HG02973 (cell line): ENCODE data around the gene SRM.
"Not testable (repeated sequence)": the region's sequence is repeated elsewhere in the genome, so short reads cannot be mapped to it uniquely, and the experiment has no call there.

ENCODE experiments used
- ATAC-seq: cut with Tn5 transposase; IDR thresholded peaks from one replicate; pipeline ENCODE4 v1.9.1; 2021; ENCODE audit warnings: moderate library complexity; ENCODE audit not compliant: unreplicated experiment

SRM gene

DNA sequence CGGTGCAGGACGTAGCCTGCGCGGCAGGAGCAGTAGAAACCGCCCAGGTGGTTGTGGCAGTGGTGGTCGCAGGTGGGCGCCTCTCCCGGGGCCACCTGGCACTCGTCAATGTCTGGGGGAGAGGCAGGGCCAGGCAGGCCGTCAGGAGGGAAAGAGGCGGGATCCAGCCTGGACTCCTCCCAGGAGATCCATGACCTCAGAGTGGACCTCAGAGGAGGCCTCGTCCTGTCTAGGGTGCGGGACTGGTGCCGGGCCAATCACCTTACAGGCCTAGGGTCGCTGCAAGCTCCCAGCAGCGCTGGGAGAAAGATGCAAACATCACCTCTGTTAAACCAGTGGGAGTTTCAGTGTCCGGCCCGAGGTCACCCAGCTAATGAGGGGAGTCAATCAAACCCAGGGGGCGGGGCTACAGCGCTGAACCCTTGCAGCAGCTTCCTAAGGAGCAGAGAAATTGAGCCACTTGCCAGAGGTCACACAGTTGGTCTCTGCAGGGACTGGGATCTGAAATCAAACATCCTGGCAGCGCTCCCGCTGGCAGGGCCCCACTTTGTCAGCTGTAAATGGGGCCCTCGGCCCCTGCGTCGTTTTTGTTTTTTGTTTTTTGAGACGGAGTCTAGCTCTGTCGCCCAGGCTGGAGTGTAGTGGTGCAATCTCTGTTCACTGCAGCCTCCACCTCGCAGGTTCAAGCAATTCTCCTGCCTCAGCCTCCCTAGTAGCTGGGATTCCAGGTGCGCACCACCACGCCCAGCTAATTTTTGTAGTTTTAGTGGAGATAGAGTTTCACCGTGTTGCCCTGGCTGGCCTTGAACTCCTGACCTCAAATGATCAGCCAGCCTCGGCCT lies 14.2 kb downstream of the SRM start:
- ATAC-seq = no peak

DNA sequence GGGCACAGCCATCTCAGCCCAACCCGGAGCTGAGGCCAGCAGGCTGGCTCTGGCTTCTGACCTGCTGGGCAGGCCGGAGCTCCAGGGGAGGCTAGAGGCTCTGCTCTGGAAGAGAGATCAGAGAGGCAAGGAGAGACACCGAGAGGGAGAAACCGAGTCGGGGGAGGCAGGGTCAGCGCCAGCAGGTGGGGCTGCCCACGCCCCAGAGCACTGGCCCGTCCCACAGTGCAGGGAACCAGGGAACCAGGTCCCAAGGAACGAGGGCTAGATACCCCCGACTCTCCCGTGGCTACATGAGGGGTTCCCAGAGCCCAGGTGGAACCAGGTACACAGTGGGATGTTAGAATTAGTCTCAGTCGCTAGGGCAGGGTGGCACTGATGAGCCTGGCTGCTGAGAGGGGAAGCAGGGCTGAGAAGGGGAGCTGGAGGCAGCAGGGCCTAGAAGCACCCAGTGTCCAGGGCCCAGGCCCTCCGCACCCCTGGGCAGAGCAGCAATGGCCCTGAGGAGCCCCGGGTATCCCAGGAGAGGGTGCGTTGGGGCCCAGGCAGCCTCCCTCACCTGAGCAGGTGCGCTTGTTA lies 14.9 kb downstream of the SRM start:
- no peak for ATAC-seq

DNA sequence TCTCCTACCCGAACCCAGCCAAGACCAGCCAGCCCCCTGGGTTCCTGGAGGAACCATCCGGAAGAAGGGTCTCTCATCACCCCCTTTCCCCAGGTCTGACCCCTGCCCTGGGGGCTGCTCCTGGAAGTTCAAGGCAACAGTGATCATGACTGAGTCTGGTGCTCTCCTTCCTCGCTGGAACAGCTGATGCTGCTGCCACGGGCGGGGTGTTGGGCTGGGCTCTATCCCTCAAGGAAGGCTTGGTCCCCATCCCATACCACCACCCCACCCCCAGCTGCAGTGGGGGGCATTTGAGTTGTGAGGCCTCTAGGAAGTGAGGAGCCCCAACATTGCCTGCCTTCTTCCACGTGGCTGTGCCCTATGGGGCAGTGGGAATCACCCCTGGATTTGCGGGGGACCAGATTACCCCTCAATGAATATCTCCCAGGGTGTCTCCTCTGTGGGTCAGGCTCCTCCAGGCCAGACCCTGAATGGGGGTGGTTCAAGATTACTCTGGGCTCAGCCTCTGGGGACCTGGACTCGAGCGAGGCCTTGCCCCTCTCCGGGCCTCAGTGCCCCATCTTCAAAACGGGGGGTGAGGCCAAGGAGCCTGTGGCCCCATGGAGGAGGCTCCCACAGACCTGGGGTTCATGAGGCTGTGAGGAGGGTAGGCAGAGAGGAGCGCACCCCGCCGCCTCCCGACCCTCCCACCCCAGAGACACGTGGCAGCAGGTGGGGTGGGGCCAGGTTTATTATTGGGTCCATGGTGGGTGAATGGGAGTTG lies 15.6 kb downstream of the SRM start:
- no peak for ATAC-seq

DNA sequence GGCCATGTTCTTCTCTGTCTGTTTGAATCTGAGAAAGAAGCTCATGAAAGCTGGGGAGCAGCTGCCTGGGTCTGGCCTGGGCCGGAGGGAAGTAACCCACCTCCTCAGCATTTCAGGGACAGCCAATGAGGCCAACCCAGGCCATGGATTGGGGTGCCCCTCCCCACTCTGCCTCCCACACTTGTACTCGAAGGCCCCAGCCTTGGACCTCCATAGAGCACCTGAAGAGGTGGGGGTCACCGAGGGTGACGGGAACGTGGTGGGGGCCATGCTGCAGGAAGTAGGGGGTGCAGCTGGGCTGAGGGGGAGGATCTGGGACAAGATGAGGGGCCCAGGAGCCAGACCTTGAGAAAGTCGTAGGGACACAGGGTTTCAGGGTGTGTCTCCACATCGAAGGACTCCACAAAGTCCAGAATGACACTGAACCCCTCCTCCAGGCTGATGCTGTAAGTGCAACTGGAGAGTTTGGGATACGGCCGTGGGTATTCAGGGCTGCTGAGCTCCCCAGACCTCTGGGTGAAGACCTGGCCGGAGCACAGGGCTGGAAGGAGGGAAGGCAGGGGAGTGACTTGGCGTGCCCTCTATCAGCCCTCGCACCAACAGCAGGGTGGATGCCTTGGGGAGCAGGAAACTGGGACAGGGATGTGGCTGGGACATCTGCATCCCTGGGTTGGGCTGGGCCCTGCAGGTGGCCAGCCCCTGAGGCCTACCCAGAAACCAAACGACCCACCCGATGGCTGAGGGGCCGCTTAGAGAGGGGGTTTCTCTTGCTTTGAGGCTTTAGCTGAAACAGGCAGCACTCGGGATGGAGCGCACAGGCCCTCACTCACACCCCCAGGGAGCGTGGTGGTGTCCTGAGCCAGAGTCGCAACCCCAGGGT lies 16.6 kb downstream of the SRM start:
- no peak for ATAC-seq

DNA sequence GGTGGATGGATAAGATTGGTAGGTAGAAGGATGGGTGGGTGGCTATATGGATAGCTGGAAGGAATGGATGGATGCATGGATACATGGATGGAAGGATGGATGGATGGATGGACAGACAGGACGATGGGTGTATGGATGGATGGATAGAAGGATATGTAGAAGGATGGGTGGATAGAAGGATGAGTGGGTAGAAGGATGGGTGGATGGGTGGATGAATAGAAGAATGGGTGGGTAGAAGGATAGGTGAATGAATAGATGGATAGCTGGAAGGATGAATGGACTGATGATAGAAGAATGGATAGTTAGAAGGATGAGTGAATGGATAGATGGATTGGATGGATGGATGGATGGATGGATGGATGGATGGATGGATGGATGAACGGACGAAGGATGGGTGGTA lies 17.8 kb downstream of the SRM start:
- no peak for ATAC-seq

DNA sequence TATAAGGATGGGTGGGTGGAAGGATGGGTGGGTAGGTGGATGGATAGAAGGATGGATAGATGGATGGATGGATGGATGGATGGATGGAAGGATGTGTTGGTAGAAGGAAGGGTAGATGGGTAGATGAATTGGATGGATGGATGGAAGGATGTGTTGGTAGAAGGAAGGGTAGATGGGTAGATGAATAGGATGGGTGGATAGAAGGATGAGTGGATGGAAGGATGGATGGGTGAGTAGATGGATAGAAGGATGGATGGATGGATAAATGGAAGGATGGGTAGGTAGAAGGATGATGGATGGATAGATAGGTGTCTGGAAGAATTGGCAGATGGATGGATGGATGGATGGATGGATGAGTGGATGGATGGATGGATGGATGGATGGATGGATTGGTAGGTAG lies 18.8 kb downstream of the SRM start:
- ATAC-seq = no peak

DNA sequence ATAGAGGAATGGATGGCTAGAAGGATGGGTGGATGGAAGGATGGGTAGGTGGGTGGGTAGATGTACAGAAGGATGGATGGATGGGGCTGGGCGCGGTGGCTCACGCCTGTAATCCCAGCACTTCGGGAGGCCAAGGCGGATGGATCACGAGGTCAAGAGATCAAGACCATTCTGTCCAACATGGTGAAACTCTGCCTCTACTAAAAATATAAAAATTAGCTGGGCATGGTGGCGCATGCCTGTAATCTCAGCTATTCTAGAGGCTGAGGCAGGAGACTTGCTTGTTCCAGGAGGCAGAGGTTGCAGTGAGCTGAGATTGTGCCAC lies 19.8 kb downstream of the SRM start:
- ATAC-seq = not testable (repeated sequence)

DNA sequence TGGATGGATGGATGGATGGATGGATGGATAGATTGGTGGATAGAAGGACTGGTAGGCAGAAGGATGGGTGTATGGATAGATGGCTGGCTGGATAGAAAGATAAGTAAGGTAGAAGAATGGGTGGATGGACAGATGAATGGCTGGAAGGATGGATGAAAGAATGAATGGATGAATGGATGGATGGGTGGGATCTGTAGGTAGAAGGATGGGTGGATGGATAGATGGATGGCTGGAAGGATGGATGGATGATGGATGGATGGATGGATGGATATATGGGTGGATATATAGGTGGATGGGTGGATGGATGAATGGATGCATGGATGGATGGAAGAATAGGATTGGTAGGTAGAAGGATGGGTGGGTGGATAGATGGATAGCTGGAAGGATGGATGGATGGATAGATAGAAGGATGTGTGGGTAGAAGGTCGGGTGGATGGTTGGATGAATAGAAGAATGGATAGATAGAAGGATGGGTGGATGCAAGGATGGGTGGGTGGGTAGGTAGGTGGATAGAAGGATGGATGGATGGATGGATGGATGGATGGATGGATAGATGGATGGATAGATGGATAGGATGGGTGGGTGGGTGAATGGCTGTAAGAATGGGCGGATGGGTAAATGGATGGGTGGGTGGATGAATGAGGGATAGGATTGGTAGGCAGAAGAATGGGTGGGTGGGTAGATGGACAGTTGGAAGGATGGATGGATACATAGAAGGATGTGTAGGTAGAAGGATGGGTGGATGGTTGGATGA lies 20.3 kb downstream of the SRM start:
- no peak for ATAC-seq

DNA sequence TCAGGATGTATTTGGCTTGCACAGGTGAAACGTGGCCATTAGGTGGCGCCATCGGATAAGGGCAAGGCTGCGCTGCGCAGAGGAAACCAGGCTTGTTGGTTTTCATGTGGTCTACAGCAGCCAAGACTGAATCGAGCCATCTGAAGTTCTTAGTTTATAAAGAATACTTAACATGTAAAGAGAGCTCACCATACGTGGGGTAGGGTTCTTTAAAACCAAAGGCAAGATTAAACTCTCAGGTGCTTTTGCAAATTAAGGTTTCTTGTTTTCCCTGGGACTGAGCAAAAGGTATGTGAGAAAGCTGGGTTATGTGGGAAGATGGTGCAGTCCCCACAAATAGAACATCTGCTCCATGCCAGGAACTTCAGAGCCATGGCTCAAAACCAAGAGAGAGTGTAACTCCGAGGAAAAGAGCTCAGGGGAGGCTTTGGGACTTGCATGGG lies 22.1 kb downstream of the SRM start:
- no peak for ATAC-seq

DNA sequence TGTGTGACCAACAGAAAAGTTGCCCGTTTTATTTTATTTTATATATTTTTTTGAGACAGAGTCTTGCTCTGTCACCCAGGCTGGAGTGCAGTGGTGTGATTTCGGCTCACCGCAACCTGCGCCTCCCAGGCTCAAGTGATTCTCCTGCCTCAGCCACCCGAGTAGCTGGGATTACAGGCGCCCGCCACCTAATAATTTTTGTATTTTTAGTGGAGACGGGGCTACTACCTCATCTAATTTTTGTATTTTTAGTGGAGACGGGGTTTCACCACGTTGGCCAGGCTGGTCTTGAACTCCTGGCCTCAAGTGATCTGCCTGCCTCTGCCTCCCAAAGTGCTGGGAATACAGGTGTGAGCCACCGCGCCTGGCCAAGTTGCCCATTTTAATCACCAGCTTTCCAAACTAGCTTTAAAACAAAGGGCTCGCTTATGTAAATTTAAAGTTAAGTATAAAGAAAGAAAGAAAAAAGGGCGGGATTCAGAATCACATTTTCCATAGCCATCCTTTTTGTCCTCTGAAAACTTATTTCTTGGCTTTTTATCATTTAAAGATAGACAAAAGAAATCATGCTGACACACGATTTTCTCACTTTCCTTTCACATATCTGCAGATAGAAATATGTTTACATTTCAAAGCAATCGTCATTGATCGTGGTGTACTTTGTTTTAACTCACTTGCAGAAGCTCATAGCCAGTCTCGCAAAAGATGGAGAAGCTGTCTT lies 22.6 kb downstream of the SRM start:
- not testable (repeated sequence) for ATAC-seq

DNA sequence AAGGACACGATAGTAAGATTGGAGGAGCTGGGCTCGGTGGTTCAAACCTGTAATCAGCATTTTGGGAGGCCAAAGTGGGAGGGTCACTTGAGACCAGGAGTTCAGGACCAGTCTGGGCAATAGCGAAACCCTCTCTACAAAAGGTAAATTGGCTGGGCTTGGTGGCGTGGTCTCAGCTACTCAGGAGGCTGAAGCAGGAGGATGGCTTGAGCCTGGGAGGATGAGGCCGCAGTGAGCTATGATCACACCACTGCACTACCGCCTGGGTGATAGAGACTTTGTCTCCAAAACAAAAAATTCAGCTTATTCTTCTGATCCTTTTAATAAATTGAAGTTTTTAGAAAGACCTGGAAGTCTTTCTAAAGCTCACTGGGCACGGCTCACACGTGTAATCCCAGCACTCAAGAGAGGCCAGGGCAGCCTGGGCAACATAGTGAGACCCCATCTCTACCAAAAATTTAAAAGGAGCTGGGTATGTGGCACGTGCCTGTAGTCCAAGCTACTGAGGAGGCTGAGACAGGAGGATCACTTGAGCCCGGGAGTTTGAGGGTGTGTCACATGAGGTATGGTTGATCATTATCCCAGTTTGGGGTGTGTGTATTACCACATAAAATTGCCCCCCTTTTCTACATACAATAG lies 28.1 kb downstream of the SRM start:
- ATAC-seq = no peak

DNA sequence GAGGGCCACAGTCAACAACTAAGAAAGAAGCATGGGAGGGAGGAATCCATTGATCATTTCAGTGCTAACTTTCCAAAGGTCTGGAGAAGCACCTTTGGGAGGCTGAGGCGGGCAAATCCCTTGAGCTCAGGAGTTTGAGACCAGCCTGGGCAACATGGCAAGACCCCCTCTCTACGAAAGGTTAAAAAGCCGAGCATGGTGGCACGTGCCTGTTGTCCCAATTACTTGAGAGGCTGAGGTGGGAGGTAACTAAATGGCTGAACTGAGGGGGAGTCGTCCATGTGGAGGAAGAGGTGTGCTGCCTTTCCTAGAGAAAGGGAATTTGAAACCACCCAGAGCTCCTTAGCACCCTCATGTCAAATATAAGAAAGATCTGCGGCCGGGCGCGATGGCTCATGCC lies 29.0 kb downstream of the SRM start:
- no peak for ATAC-seq

DNA sequence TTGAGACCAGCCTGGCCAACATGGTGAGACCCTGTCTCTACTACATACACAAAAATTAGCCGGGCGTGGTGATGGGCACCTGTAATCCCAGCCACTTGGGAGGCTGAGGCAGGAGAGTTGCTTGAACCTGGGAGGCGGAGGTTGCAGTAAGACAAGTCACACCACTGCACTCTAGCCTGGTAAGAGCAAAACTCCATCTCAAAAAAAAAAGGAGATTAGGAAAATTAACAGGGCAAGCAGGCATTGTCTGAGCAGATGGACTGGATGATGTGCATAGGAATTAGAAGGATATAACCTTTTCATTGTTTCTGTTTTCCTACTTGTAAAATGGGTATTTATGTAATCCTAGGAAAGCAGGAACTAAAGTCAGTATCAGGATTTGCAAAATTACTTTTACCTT lies 31.8 kb downstream of the SRM start:
- no peak for ATAC-seq

DNA sequence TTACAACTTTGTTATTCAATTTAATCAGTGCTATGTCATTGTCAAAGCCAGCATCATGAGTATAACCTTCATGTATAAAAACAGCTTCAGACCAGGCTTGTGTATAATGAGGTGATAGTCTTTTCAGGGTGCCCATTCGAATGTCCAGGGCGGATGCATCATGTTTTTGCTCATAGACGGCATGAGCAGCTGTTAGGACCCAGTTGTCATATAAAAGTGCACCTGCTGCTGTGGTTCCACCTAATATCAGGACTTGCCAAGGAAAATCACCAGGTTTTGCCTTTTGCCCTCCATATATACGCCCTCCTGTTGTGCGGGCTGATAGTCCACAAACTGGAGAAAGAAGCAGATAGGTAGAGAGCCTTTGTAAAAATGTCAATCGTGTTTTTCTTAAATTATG lies 32.5 kb downstream of the SRM start:
- no peak for ATAC-seq

DNA sequence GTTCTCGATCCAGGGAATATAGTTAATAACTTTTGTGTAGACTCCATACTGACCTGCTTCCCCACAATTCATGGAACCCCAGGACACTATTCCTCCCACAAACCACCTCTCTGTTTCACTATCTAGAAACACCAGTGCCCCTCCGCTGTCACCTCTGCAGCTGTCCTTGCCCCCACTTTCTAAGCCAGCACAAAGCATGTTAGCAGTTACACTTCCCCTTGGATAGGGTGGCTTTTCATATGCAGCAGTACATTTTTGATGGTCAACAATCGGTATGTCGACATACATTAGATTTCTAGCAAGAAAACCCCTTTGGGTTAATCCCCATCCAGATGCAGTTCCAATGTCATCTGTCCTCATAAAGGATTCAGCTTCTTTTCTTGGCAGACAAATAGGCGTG lies 32.9 kb downstream of the SRM start:
- ATAC-seq = no peak

DNA sequence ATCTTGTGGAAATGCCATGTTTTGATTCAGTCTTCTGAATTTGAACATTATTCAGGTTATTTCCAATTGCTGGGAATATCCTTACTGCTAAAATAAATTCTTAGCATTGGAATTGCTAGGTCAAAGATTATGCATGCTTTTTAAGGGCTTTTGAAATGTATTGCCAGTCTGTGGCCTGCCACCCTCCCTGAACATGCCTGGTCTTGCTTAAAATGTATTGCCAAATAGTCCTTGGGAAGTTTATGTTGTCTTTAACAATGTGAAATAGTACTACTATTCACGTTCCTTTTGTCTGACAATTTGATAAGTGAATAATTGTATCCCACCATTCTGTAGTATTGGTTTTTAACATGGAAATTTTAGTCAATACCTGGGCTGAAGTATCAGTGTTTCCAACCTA lies 33.8 kb downstream of the SRM start:
- no peak for ATAC-seq

DNA sequence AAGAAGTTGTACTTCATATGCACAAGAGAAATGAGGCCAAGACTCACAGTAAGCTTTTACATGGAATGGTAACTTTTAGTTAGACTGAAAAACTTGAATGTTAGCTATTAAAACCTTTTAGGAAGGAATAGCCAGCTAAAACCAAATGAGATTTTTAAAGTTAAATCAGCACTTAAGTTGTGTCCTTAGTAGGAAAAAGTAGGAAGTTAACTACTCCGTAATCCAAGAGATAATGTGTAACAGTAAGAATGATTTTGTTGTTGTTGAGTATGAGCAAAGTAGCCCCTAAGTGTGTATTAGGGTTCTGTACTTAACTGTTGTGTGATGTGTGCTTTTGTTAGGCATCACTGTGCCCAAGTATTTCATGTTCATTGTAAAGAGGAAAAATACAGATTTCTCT lies 34.2 kb downstream of the SRM start:
- no peak for ATAC-seq

DNA sequence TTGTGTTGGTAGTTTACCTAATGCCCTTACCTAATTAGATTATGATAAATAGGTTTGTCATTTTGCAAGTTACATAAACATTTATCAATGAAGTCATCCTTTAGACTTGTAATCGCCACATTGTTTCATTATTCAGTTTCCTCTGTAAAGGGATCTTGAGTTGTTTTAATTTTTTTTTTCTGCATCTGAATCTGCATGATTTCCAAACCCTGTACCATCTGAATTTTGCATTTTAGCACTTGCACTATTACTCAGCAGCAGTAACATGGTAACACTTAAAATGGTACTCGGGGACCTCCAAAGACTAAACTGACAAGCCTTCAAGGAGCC lies 35.0 kb downstream of the SRM start:
- ATAC-seq = no peak

DNA sequence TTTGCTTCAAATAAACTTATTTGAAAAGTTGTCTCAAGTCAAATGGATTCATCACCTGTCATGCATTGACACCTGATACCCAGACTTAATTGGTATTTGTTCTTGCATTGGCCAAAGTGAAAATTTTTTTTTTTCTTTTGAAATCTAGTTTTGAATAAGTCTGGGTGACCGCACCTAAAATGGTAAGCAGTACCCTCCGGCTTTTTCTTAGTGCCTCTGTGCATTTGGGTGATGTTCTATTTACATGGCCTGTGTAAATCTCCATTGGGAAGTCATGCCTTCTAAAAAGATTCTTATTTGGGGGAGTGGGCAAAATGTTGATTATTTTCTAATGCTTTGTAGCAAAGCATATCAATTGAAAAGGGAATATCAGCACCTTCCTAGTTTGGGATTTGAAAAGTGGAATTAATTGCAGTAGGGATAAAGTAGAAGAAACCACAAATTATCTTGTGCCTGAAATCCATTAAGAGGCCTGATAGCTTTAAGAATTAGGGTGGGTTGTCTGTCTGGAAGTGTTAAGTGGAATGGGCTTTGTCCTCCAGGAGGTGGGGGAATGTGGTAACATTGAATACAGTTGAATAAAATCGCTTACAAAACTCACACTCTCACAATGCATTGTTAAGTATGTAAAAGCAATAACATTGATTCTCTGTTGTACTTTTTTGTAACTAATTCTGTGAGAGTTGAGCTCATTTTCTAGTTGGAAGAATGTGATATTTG lies 35.5 kb downstream of the SRM start:
- no peak for ATAC-seq
